CD4-positive, alpha-beta memory T cell (primary cell): Measurements from ENCODE around the gene CPAMD8. TPM values are rescaled to one million over a fixed set of nuclear protein-coding genes. Genes with fewer than 3 reads are reported as not detected.
A peak's percentile ranks its signal among the peaks of the same experiment; 100 is the strongest.

Experiments
- CTCF ChIA-PET: fragments of 350-600 bp; sonication (Branson Sonifier 250); formaldehyde crosslinking; loops from one replicate; lab custom pipeline; 2021; ENCODE audit warnings: inconsistent platforms; ENCODE audit not compliant: partially characterized antibody; lab: Charles Lee
- POLR2A ChIA-PET: fragments of 350-600 bp; sonication (Branson Sonifier 250); formaldehyde crosslinking; loops from one replicate; lab custom pipeline; 2021; ENCODE audit not compliant: partially characterized antibody; lab: Charles Lee
- DNase-seq, 5 donors: peaks; one replicate each; pipeline versions ENCODE4 v3.0.0 to v3.0.0-alpha.2; 2020 to 2022; ENCODE audit warnings: mixed read lengths in 1 of 5
- H3K27ac ChIP-seq: one replicate; pipeline ENCODE4 v1.7.0; 2013; ENCODE audit warnings: low read depth, low read length
- H3K27me3 ChIP-seq: 2 replicates; pipeline ENCODE4 v1.7.0; 2013; ENCODE audit warnings: mild to moderate bottlenecking, low read length, moderate library complexity; ENCODE audit not compliant: insufficient read depth
- H3K36me3 ChIP-seq: 2 replicates; pipeline ENCODE4 v1.7.0; 2013; ENCODE audit warnings: mild to moderate bottlenecking, low read length, moderate library complexity; ENCODE audit not compliant: insufficient read depth
- H3K4me1 ChIP-seq: 2 replicates; pipeline ENCODE4 v1.7.0; 2013; ENCODE audit warnings: mild to moderate bottlenecking, low read length, moderate library complexity; ENCODE audit not compliant: insufficient read depth
- H3K4me3 ChIP-seq, 2 donors: one replicate each; pipeline ENCODE4 v1.7.0; 2013; ENCODE audit warnings: low read length in 2 of 2, mild to moderate bottlenecking in 1 of 2
- H3K9me3 ChIP-seq, 2 donors: one replicate each; pipeline ENCODE4 v1.7.0; 2013; ENCODE audit warnings: low read length in 2 of 2, control low read depth in 1 of 2; ENCODE audit not compliant: control insufficient read depth in 1 of 2
- H3K27ac Mint-ChIP-seq, 7 donors: one replicate each; pipeline ENCODE4 v1.8.0; 2020 to 2021; ENCODE audit warnings: mixed read lengths in 7 of 7, mild to moderate bottlenecking in 6 of 7, inconsistent platforms in 3 of 7, moderate library complexity in 3 of 7
- H3K27me3 Mint-ChIP-seq, 2 donors: one replicate each; pipeline ENCODE4 v1.8.0; 2020 to 2021; ENCODE audit warnings: mixed read lengths in 2 of 2
- H3K36me3 Mint-ChIP-seq, 2 donors: one replicate each; pipeline ENCODE4 v1.8.0; 2020 to 2021; ENCODE audit warnings: mixed read lengths in 2 of 2, inconsistent platforms in 1 of 2, mild to moderate bottlenecking in 1 of 2
- H3K4me1 Mint-ChIP-seq, 4 donors: one replicate each; pipeline ENCODE4 v1.8.0; 2020 to 2021; ENCODE audit warnings: mixed read lengths in 4 of 4, mild to moderate bottlenecking in 1 of 4
- H3K4me3 Mint-ChIP-seq, 8 donors: one replicate each; pipeline ENCODE4 v1.8.0; 2020 to 2021; ENCODE audit warnings: mixed read lengths in 8 of 8, mild to moderate bottlenecking in 7 of 8, moderate library complexity in 6 of 8, inconsistent platforms in 3 of 8
- H3K9me3 Mint-ChIP-seq, 8 donors: one replicate each; pipeline ENCODE4 v1.8.0; 2020 to 2021; ENCODE audit warnings: mixed read lengths in 8 of 8, mild to moderate bottlenecking in 5 of 8, inconsistent platforms in 3 of 8, moderate library complexity in 1 of 8
- intact Hi-C: fragments of 100-400 bp; cut with micrococcal nuclease; formaldehyde crosslinking; loops from one replicate; pipeline ENCODE4 v1.15.1; 2023
- polyA plus RNA-seq, 2 donors: library from polyadenylated mRNA; unstranded; fragments of 300-500 nt; fragmentation: Illumina TruSeq; gene quantifications; one replicate each; pipeline ENCODE4 v1.2.3, GENCODE V29; 2021
- total RNA-seq, 2 experiments: library from RNA; stranded (reverse); gene quantifications; one replicate each; pipeline ENCODE4 v1.2.3, GENCODE V29; 2021

Gene CPAMD8
- total and polyA plus RNA-seq, 4 experiments from 2014 or later: 0.88 to 3.0 (median 1.5) TPM

DNA sequence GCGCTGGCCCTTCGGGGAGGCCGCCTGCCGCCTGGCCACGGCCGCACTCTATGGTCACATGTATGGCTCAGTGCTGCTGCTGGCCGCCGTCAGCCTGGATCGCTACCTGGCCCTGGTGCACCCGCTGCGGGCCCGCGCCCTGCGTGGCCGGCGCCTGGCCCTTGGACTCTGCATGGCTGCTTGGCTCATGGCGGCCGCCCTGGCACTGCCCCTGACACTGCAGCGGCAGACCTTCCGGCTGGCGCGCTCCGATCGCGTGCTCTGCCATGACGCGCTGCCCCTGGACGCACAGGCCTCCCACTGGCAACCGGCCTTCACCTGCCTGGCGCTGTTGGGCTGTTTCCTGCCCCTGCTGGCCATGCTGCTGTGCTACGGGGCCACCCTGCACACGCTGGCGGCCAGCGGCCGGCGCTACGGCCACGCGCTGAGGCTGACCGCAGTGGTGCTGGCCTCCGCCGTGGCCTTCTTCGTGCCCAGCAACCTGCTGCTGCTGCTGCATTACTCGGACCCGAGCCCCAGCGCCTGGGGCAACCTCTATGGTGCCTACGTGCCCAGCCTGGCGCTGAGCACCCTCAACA, 136.6 kb downstream of the CPAMD8 start:
- peaks cover 2 to 13% (median 5%) of the 10 kb centered on the region in 4 donors for H3K4me1 Mint-ChIP-seq
- H3K36me3 Mint-ChIP-seq: no peaks in the 10 kb centered on the region
- ChIA-PET CTCF (no interaction called here), POLR2A (no interaction called here)
- H3K4me3 Mint-ChIP-seq: no peak overlapping the region
- H3K9me3 Mint-ChIP-seq: peaks cover 0 to 2% (median 0%) of the 10 kb centered on the region in 8 donors
- Histone ChIP-seq H3K4me1 (peaks cover 7% of the 10 kb centered on the region), H3K27me3 (no peaks in the 10 kb centered on the region), H3K27ac (no peak overlapping the region), H3K9me3 (no peaks in the 10 kb centered on the region), H3K36me3 (no peaks in the 10 kb centered on the region), H3K4me3 (no peak overlapping the region)
- peaks cover 9 to 10% of the 10 kb centered on the region in 2 donors for H3K27me3 Mint-ChIP-seq
- no peak overlapping the region for H3K27ac Mint-ChIP-seq
- no peak for DNase-seq
- intact Hi-C loops: no loop called here

GRCh38 chr19:16889366-16889882, 137.2 kb downstream of the CPAMD8 start:
- Mint-ChIP-seq H3K4me3 (no peak overlapping the region), H3K27ac (no peak overlapping the region), H3K27me3 (peaks cover 9 to 10% of the 10 kb centered on the region in 2 donors), H3K4me1 (peaks cover 2 to 10% (median 5%) of the 10 kb centered on the region in 4 donors), H3K36me3 (no peaks in the 10 kb centered on the region), H3K9me3 (peaks cover 0 to 2% (median 0%) of the 10 kb centered on the region in 8 donors)
- CTCF ChIA-PET: interaction anchor here (0.5 kb wide), 1 partner anchor 28 kb away, joined by 3 read pairs; no protein-coding TSS in a partner anchor
- POLR2A ChIA-PET: no interaction called here
- intact Hi-C loops: no loop called here
- no peaks in the 10 kb centered on the region for H3K27me3 ChIP-seq
- H3K36me3 ChIP-seq: no peaks in the 10 kb centered on the region
- H3K27ac ChIP-seq: no peak overlapping the region
- no peak overlapping the region for H3K4me3 ChIP-seq
- H3K4me1 ChIP-seq: peaks cover 7% of the 10 kb centered on the region
- DNase-seq: no peak
- H3K9me3 ChIP-seq: no peaks in the 10 kb centered on the region

DNA sequence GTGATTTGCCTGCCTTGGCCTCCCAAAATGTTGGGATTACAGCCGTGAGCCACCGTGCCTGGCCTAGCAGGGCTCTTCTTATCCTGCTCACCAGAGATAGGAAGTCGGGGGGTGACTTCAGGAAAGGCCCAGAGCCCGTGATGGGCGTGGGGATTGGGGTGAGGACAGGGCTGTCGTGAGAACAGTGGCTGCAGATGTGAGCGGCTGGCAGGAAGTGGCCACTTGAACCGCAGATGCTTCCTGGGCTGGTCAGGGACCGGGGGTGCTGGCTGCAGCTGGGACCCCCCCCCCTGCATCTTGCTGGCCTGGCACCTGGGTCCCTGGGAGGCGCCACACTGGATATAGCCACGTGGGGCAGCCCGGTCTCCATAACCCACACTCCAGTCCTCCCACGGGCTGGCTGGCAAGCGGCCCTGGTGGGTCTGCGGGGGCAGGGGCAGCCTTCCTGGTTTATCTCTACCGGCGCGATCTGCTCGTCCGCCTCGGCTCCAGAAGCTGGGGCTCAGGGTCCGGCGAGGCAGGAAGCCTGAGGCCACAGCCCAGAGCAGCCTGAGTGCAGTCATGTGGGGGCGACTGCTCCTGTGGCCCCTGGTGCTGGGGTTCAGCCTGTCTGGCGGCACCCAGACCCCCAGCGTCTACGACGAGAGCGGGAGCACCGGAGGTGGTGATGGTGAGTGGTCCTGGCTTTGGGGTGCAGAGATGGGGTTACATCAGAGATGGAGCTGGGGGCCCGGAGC, 137.8 kb downstream of the CPAMD8 start, which contains the start of gene F2RL3:
Gene F2RL3, plus strand, starts transcription at position 371 of the 737 bp plus-strand sequence. Its CDS starts 191 bp downstream, at position 562.
- Mint-ChIP-seq H3K9me3 (peaks cover 0 to 6% (median 0%) of the 10 kb centered on the region in 8 donors), H3K27me3 (peaks cover 9 to 10% of the 10 kb centered on the region in 2 donors), H3K4me1 (peaks cover 2 to 5% (median 4%) of the 10 kb centered on the region in 4 donors), H3K4me3 (peak within 1 kb of the TSS in 1 of 8 donors; percentile 42), H3K36me3 (no peaks in the 10 kb centered on the region), H3K27ac (no peak within 1 kb of the TSS)
- no peak for DNase-seq
- Histone ChIP-seq H3K4me1 (peaks cover 7% of the 10 kb centered on the region), H3K27me3 (no peaks in the 10 kb centered on the region), H3K4me3 (no peak within 1 kb of the TSS), H3K27ac (no peak within 1 kb of the TSS), H3K9me3 (no peaks in the 10 kb centered on the region), H3K36me3 (no peaks in the 10 kb centered on the region)
- intact Hi-C loops: no loop called here
- POLR2A ChIA-PET: no interaction called here
- CTCF ChIA-PET: interaction anchor here (0.5 kb wide), 1 partner anchor 28 kb away, joined by 3 read pairs; no protein-coding TSS in a partner anchor

DNA sequence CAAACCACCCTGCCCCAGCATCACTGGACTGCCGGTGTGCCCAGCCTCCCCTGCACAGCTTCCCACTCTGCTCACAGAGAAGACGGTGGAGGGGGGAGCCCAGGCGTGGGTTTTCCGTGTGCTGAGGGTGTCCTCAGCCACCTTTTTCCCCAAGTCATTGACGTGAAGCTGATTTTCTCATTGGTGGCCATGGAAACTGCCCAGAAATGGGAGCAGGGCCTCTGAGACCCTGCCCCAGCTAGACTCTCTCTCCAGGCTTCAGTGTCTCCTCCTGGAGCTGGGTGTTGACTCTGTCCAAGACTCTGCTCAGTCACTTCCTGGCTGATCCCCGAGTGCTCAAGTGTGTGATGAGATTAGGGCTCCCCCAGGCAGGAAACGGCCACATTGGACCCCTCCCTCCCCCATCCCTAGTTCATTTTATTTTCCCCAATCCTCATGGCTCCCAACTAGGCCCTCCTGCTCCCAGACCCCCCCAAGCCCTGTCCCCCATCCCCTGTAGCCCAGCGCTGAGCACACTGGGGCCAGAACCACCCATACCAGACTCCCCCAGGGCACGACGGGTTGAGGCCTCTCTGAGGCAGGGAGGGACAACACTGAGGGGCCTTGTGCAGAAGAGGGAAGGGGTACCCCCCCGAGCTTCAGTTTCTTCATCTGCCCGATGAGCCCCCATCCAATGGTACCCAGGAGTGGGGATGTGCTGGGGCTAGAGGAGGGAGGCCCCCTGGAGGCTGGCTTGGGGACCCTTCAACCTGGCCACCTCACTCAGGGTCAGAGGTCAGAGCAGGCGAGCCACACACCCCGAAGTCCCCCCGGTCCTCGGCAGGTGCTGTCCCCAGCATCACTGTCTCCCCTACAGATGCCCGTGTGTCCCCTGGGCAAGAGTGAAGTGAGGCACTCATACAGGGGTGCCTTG, 139.0 kb downstream of the CPAMD8 start:
- Histone ChIP-seq H3K36me3 (no peaks in the 10 kb centered on the region), H3K9me3 (peaks cover 0 to 7% of the 10 kb centered on the region in 2 donors), H3K4me1 (peaks cover 7% of the 10 kb centered on the region), H3K4me3 (no peak overlapping the region), H3K27me3 (no peaks in the 10 kb centered on the region), H3K27ac (no peak overlapping the region)
- Mint-ChIP-seq H3K9me3 (peaks cover 0 to 14% (median 6%) of the 10 kb centered on the region in 8 donors), H3K4me3 (no peak overlapping the region), H3K4me1 (peaks cover 0 to 5% (median 3%) of the 10 kb centered on the region in 4 donors), H3K27ac (no peak overlapping the region), H3K36me3 (peaks cover 0 to 5% of the 10 kb centered on the region in 2 donors), H3K27me3 (peaks cover 5 to 6% of the 10 kb centered on the region in 2 donors)
- POLR2A ChIA-PET: no interaction called here
- CTCF ChIA-PET: no interaction called here
- intact Hi-C loops: no loop called here
- no peak for DNase-seq

DNA sequence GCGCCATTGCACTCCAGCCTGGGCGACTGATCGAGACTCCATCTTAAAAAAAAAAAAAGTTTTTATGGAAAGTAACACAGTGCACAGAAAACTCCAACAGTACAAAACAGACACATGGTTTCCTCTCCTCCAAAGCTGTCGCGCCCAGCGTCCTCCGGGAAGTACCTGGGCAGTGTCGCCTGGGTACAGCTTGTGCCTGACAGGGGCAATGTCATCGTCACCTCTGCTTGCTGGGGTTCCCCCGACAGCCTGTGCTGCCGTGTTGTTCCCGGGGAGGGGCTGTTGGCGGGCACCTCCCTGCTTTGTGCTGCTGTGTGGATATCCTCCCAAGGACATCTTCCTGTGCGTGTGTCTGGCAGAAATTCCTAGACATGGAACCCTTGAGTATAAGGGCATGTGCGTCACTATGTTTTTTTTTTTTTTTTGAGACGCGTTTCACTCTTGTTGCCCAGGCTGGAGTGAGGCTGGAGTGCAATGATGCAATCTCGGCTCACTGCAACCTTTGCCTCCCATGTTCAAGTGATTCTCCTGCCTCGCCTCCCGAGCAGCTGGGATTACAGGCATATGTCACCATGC, 140.2 kb downstream of the CPAMD8 start:
- CTCF ChIA-PET: no interaction called here
- H3K4me3 Mint-ChIP-seq: no peak overlapping the region
- POLR2A ChIA-PET: no interaction called here
- H3K27me3 Mint-ChIP-seq: peaks cover 2% of the 10 kb centered on the region in 2 donors
- Histone ChIP-seq H3K4me3 (no peak overlapping the region), H3K4me1 (peaks cover 7% of the 10 kb centered on the region), H3K36me3 (no peaks in the 10 kb centered on the region), H3K27ac (no peak overlapping the region), H3K9me3 (peaks cover 0 to 18% of the 10 kb centered on the region in 2 donors), H3K27me3 (no peaks in the 10 kb centered on the region)
- no peak for DNase-seq
- peaks cover 0 to 5% (median 1%) of the 10 kb centered on the region in 4 donors for H3K4me1 Mint-ChIP-seq
- peaks cover 8 to 13% of the 10 kb centered on the region in 2 donors for H3K36me3 Mint-ChIP-seq
- peaks cover 0 to 26% (median 17%) of the 10 kb centered on the region in 8 donors for H3K9me3 Mint-ChIP-seq
- intact Hi-C loops: no loop called here
- H3K27ac Mint-ChIP-seq: no peak overlapping the region

- H3K27ac Mint-ChIP-seq: no peak overlapping the region
- CTCF ChIA-PET: no interaction called here
- no peak overlapping the region for H3K27ac ChIP-seq
- POLR2A ChIA-PET: no interaction called here
- H3K27me3 Mint-ChIP-seq: peaks cover 0 to 2% of the 10 kb centered on the region in 2 donors
- DNase-seq: no peak
- H3K27me3 ChIP-seq: no peaks in the 10 kb centered on the region
- H3K36me3 ChIP-seq: no peaks in the 10 kb centered on the region
- peaks cover 0 to 5% (median 1%) of the 10 kb centered on the region in 4 donors for H3K4me1 Mint-ChIP-seq
- H3K4me3 ChIP-seq: no peak overlapping the region
- H3K4me1 ChIP-seq: peaks cover 7% of the 10 kb centered on the region
- intact Hi-C loops: no loop called here
- H3K9me3 ChIP-seq: peaks cover 0 to 23% of the 10 kb centered on the region in 2 donors
- peaks cover 15 to 22% of the 10 kb centered on the region in 2 donors for H3K36me3 Mint-ChIP-seq
- H3K4me3 Mint-ChIP-seq: no peak overlapping the region
- H3K9me3 Mint-ChIP-seq: peaks cover 0 to 35% (median 22%) of the 10 kb centered on the region in 8 donors
Measured at GRCh38 chr19:16885166-16885565, 141.4 kb downstream of the CPAMD8 start.
